Vagina (tissue), 2 donors: Measurements from ENCODE around the gene TSPYL1.

Experiments
- CTCF ChIP-seq, 3 experiments: fragments of 450-650 bp in 2 of 3; fragments of 200-600 bp in 1 of 3; sonication (generic) in 1 of 3; IDR thresholded peaks; one replicate each; pipeline ENCODE4 v1.5.1; 2017 to 2019; ENCODE audit warnings: antibody characterized with exemption in 3 of 3, mild to moderate bottlenecking in 2 of 3, moderate library complexity in 2 of 3
- POLR2A ChIP-seq, 2 donors: fragments of 450-650 bp; IDR thresholded peaks; one replicate each; pipeline ENCODE4 v1.6.1; 2017; ENCODE audit warnings: antibody characterized with exemption in 2 of 2, mild to moderate bottlenecking in 2 of 2, moderate library complexity in 2 of 2
- POLR2AphosphoS5 ChIP-seq, 2 donors: sonication (generic); formaldehyde crosslinking; IDR thresholded peaks; one replicate each; pipeline ENCODE4 v1.9.0; 2017; ENCODE audit warnings: antibody characterized with exemption in 2 of 2, mild to moderate bottlenecking in 2 of 2, low read depth in 1 of 2; ENCODE audit not compliant: insufficient read depth in 1 of 2

GRCh38 chr6:116239856-116240255, 39.9 kb downstream of the TSPYL1 start:
- TF ChIP-seq CTCF (IDR thresholded peaks at IDR 0.05) (no peak), POLR2AphosphoS5 (IDR thresholded peaks at IDR 0.05; ENCODE audit: insufficient read depth in 1 of 2, low read depth in 1 of 2) (no peak), POLR2A (IDR thresholded peaks at IDR 0.05) (no peak)
